GM12891 (cell line): Measurements from ENCODE around the gene THAP9.
"Not testable (repeated sequence)": the region's sequence is repeated elsewhere in the genome, so short reads cannot be mapped to it uniquely, and the experiment has no call there.

Experiments used
- DNase-seq: peaks from one replicate; pipeline ENCODE4 v3.0.0; 2011; ENCODE audit warnings: low spot score; ENCODE audit not compliant: insufficient read length
- FAIRE-seq: peaks from 2 replicates; lab custom pipeline; 2011; peaks lifted over from hg19 to GRCh38; lab: Jason Lieb, UNC
- PAX5 ChIP-seq: IDR thresholded peaks from 2 replicates; pipeline ENCODE4 v1.6.1; 2011; ENCODE audit warnings: low read length, moderate library complexity, mild to moderate bottlenecking; ENCODE audit not compliant: insufficient read depth, severe bottlenecking
- POLR2A ChIP-seq: IDR thresholded peaks from 2 replicates; pipeline ENCODE4 v1.6.1; 2011; ENCODE audit warnings: low read depth, low read length, control low read depth
- POLR2AphosphoS5 ChIP-seq: IDR thresholded peaks from 2 replicates; pipeline ENCODE4 v1.6.1; 2011; ENCODE audit warnings: low read depth, low read length, control low read depth
- POU2F2 ChIP-seq: IDR thresholded peaks from 2 replicates; pipeline ENCODE4 v1.6.1; 2011; ENCODE audit warnings: low read depth, mild to moderate bottlenecking, control low read depth, low read length, moderate library complexity
- SPI1 ChIP-seq: IDR thresholded peaks from 2 replicates; pipeline ENCODE4 v1.6.1; 2011; ENCODE audit warnings: low read depth, low read length, control low read depth
- TAF1 ChIP-seq: IDR thresholded peaks from 2 replicates; pipeline ENCODE4 v1.6.1; 2011; ENCODE audit warnings: low read depth, low read length, control low read depth

The THAP9 gene

GRCh38 chr4:82898322-82899243 lies 2.0 kb upstream of the THAP9 start:
- peak; percentile 26 for FAIRE-seq
- no peak for DNase-seq
- TF ChIP-seq SPI1 (peak; percentile 63), POLR2A (no peak)

DNA sequence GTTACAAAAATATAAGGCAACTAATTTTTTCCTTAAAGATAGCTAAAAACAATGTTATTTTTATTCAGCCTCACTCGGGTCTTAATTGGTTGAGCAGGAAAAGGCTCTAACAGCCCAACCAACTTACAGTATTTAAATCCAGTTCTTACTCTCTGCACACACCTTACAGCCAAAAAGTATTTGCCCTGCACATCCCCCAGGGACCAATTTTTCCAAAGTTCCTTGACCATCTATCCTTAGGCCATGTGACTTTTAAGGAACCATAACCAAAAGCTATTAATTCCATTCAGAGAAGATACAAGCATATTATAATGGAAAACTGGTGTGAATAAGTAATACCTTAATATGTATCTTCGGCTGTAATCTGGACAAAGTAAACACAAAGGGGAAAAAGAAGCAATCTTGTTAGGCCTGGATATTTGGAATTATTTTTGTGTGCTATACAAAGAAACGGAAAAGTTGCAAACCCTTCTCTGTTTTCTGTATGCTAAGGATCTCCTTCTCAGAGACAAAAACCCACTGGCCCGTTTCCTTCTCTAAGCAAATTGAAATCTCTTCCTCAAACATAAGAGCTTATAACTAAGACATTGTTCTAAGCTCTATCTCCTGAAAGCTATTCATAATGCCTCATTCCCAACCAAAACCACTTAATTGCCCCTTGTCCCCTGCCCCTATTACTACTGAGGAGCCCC lies 1.0 kb upstream of the THAP9 start:
- no peak for DNase-seq
- TF ChIP-seq SPI1, result no peak
- no peak for TF ChIP-seq POLR2AphosphoS5
- TF ChIP-seq POLR2A, result no peak
- no peak for TF ChIP-seq TAF1
- no peak for TF ChIP-seq PAX5
- TF ChIP-seq POU2F2, result no peak
- FAIRE-seq, result no peak

- FAIRE-seq, result no peak
- DNase-seq, result no peak
- no peak for TF ChIP-seq POLR2A
- no peak for TF ChIP-seq TAF1
- TF ChIP-seq POU2F2, result no peak
- TF ChIP-seq PAX5, result no peak
- TF ChIP-seq SPI1, result no peak
- no peak for TF ChIP-seq POLR2AphosphoS5
Measured at GRCh38 chr4:82900066-82900410, 497 bp upstream of the THAP9 start.

DNA sequence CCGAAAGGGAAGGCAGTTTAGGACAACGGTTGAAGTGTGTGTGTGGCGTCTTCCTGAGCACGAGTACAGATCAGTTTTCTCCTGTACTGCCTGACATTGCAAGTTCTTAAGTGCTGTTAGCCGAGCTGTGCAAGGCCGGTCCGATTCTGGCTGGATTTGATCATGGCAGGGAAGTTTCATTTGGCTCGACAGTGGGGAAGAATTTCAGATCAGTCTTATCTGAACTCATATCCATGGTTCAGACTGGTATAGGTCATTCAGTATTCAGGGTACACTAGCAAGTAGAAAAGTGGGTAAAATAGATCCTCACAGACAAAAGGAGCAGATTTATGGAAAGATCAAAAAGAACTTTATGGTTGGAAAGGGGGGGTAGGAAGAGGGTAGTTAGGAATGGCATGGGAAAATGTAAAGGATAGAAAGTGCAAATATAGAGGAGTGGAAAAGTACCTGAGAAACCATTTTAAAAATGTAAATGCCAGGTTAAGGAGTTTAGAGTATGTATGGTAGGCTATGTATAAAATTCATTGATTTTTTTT lies 716 bp downstream of the THAP9 start:
- FAIRE-seq (no peak), DNase-seq (no peak)
- TF ChIP-seq POLR2A, result peak; percentile 75; the same call in 1 of the 2 replicates
- no peak for TF ChIP-seq TAF1
- TF ChIP-seq POU2F2, result no peak
- no peak for TF ChIP-seq SPI1
- TF ChIP-seq POLR2AphosphoS5, result no peak
- no peak for TF ChIP-seq PAX5

DNA sequence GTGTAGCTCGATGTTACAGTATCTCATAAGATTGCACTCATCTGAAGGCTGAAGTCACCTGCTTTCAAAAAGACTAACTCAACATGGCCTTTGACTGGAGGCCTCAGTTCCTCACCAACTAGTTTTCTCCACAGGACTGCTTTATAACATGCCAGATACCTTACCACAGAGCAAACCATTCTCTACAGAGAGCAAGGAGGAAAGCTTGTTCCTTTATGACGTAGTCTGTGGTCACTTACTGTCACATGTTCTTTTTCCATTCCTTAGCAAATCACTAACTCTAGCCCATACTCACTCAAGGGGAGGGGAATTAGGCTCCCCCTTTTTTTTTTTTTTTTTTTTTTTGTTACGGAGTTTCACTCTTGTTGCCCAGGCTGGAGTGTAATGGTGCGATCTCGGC lies 3.2 kb downstream of the THAP9 start:
- TF ChIP-seq PAX5 (no peak), POLR2A (no peak), POLR2AphosphoS5 (no peak), POU2F2 (no peak), SPI1 (no peak)
- FAIRE-seq (no peak), DNase-seq (no peak)

DNA sequence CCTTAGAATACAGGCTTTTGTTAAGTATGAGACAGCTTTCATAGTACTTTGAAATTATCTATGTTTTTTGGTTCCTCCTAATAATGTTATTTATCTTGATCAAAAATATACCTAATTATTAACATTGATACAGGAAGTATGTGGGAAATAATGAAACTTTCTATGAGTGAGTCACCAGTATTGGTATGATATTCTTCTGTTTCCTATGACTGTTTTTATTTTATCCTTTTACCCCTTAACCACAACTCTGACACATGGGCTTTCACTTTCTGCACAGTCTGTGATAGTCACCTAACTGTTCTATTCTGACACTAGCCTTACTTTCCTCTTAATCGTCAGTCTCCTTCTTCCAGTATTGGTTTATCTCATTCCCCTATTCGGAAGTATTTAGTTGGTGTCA lies 4.7 kb downstream of the THAP9 start:
- TF ChIP-seq SPI1 (no peak), PAX5 (no peak), POU2F2 (no peak), POLR2A (no peak), TAF1 (no peak)
- FAIRE-seq (peak; percentile 91), DNase-seq (peak; percentile 26)

GRCh38 chr4:82906469-82906868 lies 5.9 kb downstream of the THAP9 start:
- no peak for FAIRE-seq
- no peak for DNase-seq
- TF ChIP-seq PAX5, result no peak
- peak; percentile 64; the same call in 1 of the 2 replicates for TF ChIP-seq SPI1
- no peak for TF ChIP-seq POLR2A
- TF ChIP-seq POLR2AphosphoS5, result no peak
- TF ChIP-seq TAF1, result no peak
- no peak for TF ChIP-seq POU2F2

GRCh38 chr4:82909326-82909725 lies 8.8 kb downstream of the THAP9 start:
- FAIRE-seq, result no peak
- TF ChIP-seq POLR2AphosphoS5 (no peak), POU2F2 (no peak)
- no peak for DNase-seq

DNA sequence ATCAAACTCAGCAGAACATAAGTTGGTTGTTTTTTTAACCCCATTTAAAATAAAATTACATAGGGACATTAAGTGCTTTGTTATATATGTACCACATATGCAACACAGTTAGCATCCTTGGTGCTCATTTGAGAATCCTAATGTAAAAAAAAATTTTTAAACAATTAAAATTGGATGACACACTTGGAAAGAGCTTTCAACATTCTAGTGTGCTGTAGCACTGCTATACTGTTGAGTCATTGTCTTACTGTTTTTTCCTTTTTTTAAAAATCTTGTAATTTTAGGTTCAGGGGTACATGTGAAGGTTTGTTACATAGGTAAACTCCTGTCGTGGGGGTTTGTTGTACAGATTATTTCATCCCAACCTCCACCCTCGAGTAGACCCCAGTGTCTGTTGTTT lies 12.8 kb downstream of the THAP9 start:
- TF ChIP-seq TAF1, result no peak
- TF ChIP-seq POU2F2, result no peak
- TF ChIP-seq POLR2A, result no peak
- TF ChIP-seq PAX5, result no peak
- TF ChIP-seq POLR2AphosphoS5, result no peak
- TF ChIP-seq SPI1, result no peak
- DNase-seq (no peak), FAIRE-seq (no peak)

GRCh38 chr4:82913968-82914367 lies 13.4 kb downstream of the THAP9 start:
- FAIRE-seq, DNase-seq: not testable (repeated sequence)
